ENCODE measurements around the gene SMG7. TPM values are rescaled to one million over a fixed set of nuclear protein-coding genes. Genes with fewer than 3 reads are reported as not detected.

SMG7 gene
- total RNA-seq, 2 experiments from 2014 or later, result 45.0 to 185 TPM

DNA sequence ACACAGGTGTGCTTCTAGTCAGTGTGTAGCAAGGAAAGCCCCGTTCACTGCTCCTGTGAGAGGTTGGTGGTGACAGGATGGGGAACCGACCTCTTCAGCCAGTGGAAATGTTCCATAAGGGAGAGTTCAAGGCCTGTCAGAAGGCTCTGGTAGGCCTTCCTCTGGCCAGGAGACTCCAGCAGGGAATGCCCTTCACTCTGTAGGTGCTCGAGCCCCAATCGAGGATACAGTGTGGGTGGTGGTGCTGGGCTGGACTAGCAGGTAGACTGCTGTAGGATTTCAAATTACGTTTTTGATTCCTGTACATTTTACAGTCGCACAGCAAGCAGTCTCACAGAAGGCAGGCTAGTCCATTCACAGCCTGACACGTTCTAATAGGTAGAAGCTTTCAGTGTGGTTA is 80.1 kb downstream of the SMG7 start:
- Histone ChIP-seq H3K9me3 (ENCODE audit: low read length) (no peaks in the 10 kb centered on the region), H3K27ac (ENCODE audit: low read depth, low read length, poor library complexity, severe bottlenecking) (no peak overlapping the region), H3K36me3 (ENCODE audit: insufficient read depth, low read length) (peaks cover 100% of the 10 kb centered on the region), H3K4me3 (ENCODE audit: low read depth, low read length, poor library complexity, severe bottlenecking) (no peak overlapping the region), H3K4me2 (ENCODE audit: low read length) (no peak overlapping the region), H3K79me2 (ENCODE audit: insufficient read depth, low read depth, low read length) (peaks cover 10% of the 10 kb centered on the region; the same call in 1 of the 2 replicates), H3K4me1 (ENCODE audit: insufficient read depth, low read length, poor library complexity, severe bottlenecking) (peaks cover 16% of the 10 kb centered on the region), H3K9me2 (ENCODE audit: insufficient read depth, low read length) (no peaks in the 10 kb centered on the region), H4K20me1 (ENCODE audit: insufficient read depth, low read length) (peaks cover 14% of the 10 kb centered on the region; the same call in 1 of the 2 replicates), H2AFZ (ENCODE audit: low read length) (no peak overlapping the region)
- no TSS peak for BruUV-seq (replicated peaks)
- TF ChIP-seq EZH2phosphoT487 (IDR thresholded peaks at IDR 0.05; ENCODE audit: borderline replicate concordance, low read depth, low read length), result no peak
- TF ChIP-seq, protein P1, sequence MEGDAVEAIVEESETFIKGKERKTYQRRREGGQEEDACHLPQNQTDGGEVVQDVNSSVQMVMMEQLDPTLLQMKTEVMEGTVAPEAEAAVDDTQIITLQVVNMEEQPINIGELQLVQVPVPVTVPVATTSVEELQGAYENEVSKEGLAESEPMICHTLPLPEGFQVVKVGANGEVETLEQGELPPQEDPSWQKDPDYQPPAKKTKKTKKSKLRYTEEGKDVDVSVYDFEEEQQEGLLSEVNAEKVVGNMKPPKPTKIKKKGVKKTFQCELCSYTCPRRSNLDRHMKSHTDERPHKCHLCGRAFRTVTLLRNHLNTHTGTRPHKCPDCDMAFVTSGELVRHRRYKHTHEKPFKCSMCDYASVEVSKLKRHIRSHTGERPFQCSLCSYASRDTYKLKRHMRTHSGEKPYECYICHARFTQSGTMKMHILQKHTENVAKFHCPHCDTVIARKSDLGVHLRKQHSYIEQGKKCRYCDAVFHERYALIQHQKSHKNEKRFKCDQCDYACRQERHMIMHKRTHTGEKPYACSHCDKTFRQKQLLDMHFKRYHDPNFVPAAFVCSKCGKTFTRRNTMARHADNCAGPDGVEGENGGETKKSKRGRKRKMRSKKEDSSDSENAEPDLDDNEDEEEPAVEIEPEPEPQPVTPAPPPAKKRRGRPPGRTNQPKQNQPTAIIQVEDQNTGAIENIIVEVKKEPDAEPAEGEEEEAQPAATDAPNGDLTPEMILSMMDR (conservative IDR thresholded peaks at IDR 0.05; ENCODE audit: low read length), result no peak
- DNase-seq (ENCODE audit: low spot score), result no peak
- ChIA-PET CTCF (ENCODE audit: unreplicated experiment) (no interaction called here), POLR2A (no interaction called here)
- intact Hi-C loops (cut with micrococcal nuclease; ENCODE audit: unreplicated experiment), result no loop called here

DNA sequence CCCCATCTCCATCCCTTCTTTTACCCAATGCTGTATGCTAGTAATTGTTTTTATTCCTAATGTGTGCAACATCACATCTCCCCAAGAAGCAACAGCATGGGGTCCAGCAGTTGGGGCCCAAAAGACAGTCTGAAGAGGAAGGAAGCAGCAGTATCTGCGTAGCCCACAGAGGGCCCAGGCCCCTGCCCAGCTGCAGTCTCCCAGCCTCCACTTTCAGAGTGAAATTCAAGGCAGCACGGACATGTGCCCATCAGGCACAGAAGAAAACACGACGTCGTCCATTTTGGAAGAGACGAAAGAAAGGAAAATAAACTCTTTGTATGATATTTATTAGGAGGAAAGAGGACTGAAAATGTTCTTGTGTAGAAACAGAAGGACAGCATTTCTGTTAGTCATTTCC is 80.6 kb downstream of the SMG7 start:
- BruUV-seq (replicated peaks), result no TSS peak
- H3K9me2 ChIP-seq (ENCODE audit: insufficient read depth, low read length), result no peaks in the 10 kb centered on the region
- no peak for DNase-seq (ENCODE audit: low spot score)
- intact Hi-C loops (cut with micrococcal nuclease; ENCODE audit: unreplicated experiment), result no loop called here
- no peak for TF ChIP-seq EZH2phosphoT487 (IDR thresholded peaks at IDR 0.05; ENCODE audit: borderline replicate concordance, low read depth, low read length)
- TF ChIP-seq, protein P1 (conservative IDR thresholded peaks at IDR 0.05; ENCODE audit: low read length), result no peak
- peaks cover 11% of the 10 kb centered on the region for H3K4me1 ChIP-seq (ENCODE audit: insufficient read depth, low read length, poor library complexity, severe bottlenecking)
- POLR2A ChIA-PET, result no interaction called here
- no peak overlapping the region for H3K4me3 ChIP-seq (ENCODE audit: low read depth, low read length, poor library complexity, severe bottlenecking)
- no peak overlapping the region for H3K4me2 ChIP-seq (ENCODE audit: low read length)
- H3K27ac ChIP-seq (ENCODE audit: low read depth, low read length, poor library complexity, severe bottlenecking), result no peak overlapping the region
- H3K9me3 ChIP-seq (ENCODE audit: low read length), result no peaks in the 10 kb centered on the region
- CTCF ChIA-PET (ENCODE audit: unreplicated experiment), result no interaction called here
- peaks cover 100% of the 10 kb centered on the region for H3K36me3 ChIP-seq (ENCODE audit: insufficient read depth, low read length)
- no peak overlapping the region for H2AFZ ChIP-seq (ENCODE audit: low read length)
- H3K79me2 ChIP-seq (ENCODE audit: insufficient read depth, low read depth, low read length), result peaks cover 5% of the 10 kb centered on the region; the same call in 1 of the 2 replicates
- H4K20me1 ChIP-seq (ENCODE audit: insufficient read depth, low read length), result peaks cover 10% of the 10 kb centered on the region; the same call in 1 of the 2 replicates

DNA sequence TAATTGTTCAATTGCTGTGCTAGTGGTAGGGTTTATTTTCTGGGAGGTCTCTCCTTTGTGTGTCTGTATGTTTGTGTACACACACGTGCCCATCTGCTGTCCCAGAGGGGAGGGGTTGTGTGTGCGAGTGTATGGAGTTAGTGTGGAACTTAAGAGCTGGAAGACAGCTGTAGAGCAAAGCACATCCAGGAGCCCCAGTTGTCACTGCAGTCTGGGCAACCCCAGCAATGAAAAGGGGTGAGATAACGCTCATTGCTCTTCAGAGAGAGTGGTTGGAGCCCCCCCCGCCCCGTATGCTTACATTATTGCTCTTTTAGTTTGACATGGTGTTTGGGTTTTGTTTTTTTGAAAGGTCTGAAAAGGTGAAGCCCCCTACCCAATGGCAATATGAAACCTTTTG is 81.0 kb downstream of the SMG7 start:
- ChIA-PET CTCF (ENCODE audit: unreplicated experiment) (no interaction called here), POLR2A (interaction anchor here (1.3 kb wide), 1 partner anchor 35 kb away, joined by 4 read pairs; no protein-coding TSS in a partner anchor)
- Histone ChIP-seq H3K4me3 (ENCODE audit: low read depth, low read length, poor library complexity, severe bottlenecking) (no peak overlapping the region), H3K27ac (ENCODE audit: low read depth, low read length, poor library complexity, severe bottlenecking) (no peak overlapping the region), H2AFZ (ENCODE audit: low read length) (no peak overlapping the region), H3K4me2 (ENCODE audit: low read length) (no peak overlapping the region), H4K20me1 (ENCODE audit: insufficient read depth, low read length) (peaks cover 7% of the 10 kb centered on the region; the same call in 1 of the 2 replicates), H3K4me1 (ENCODE audit: insufficient read depth, low read length, poor library complexity, severe bottlenecking) (peaks cover 7% of the 10 kb centered on the region), H3K9me3 (ENCODE audit: low read length) (no peaks in the 10 kb centered on the region), H3K79me2 (ENCODE audit: insufficient read depth, low read depth, low read length) (peaks cover 2% of the 10 kb centered on the region; the same call in 1 of the 2 replicates), H3K36me3 (ENCODE audit: insufficient read depth, low read length) (peaks cover 97% of the 10 kb centered on the region), H3K9me2 (ENCODE audit: insufficient read depth, low read length) (no peaks in the 10 kb centered on the region)
- TF ChIP-seq EZH2phosphoT487 (IDR thresholded peaks at IDR 0.05; ENCODE audit: borderline replicate concordance, low read depth, low read length), result no peak
- TF ChIP-seq, protein P1 (conservative IDR thresholded peaks at IDR 0.05; ENCODE audit: low read length), result no peak
- DNase-seq (ENCODE audit: low spot score), result no peak
- intact Hi-C loops (cut with micrococcal nuclease; ENCODE audit: unreplicated experiment), result no loop called here
- BruUV-seq (replicated peaks), result no TSS peak
